HG03575 (cell line): ENCODE results near the gene PTPRT.

Experiments used
- ATAC-seq: cut with Tn5 transposase; IDR thresholded peaks from one replicate; pipeline ENCODE4 v1.9.1; 2021; ENCODE audit not compliant: unreplicated experiment, insufficient number of reproducible peaks, low FRiP score; ENCODE audit errors: extremely low read depth

Gene PTPRT

DNA sequence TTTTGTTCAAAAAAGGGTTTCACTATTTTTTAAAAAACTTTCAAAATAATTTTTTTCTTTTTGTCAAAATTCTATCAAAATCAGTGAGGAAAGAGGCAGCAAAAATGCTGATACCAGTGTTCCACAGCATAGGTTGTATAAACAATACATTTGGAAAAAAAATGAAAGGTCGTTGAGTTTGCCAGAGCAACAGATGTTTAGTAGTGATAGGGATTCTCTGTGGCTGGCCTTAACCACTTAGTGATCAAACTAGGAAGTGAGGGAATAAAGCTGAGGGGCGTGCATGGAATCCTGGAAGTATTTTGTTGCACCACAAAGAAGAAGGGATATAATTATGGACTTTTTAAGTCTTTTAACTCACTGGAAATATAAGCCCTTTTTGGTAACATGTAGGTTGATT, 1016.3 kb downstream of the PTPRT start:
- no peak for ATAC-seq

DNA sequence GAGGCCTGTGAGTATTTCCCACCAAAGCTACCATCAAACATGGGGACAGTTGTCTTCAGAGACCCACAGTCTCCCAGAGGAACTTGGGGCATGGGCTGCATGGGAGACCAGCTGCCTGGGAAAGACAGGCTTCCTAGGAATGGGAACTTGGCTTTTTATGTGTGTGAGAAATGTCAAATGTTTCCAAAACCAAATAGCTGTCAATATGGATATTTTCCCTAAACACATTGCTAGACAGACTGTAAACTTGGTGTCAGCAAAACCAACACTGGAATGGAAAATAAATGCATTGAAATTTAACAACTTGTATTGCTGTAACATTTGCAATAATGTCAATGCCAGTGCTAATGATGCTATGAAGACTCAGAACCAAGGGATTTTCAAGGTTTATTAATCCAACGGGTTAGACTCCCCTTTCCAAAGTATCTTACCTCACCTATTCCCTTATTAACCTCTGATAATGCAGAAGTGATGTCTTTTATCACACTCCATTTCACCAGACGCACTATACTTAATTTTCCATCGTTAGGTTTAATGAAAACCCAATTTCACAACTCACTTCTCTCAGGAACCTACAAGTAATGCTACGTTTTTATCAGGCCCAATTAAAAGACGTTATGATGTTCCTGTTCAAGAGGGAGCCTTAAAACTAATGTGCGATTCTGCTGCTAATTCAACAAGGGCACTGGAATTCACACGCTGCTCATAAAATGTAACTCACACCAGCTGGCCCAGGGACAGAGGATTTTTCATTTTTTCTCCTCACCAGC, 1025.4 kb downstream of the PTPRT start:
- no peak for ATAC-seq

DNA sequence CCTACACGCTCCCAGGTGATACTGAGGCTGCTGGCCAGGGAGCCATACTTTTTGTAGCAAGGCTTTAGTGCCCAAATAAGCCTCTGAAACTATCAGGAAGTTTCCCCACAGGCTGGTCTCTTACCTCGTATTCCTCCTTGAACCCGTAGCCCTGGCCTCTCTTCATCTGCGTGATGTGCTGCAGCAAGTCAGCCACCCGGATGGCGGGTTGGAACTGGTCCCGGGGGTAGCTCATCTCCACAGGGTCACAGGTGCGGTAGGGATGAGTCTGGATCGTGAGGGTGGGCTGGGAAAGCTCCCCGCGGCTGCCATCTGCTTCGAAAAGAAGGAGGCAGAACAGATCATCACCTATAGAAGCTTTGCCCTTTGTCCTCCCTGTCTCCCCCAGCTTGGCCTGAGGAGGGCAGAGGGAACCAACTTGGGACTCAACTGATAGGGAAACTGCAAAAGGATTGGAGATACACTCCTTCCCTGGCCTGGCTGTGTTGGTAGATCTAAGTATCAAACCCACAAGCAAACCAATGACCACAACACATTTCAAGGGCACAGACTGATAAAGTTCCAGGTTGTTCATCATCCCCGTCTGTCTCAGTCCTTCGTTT, 1028.4 kb downstream of the PTPRT start:
- ATAC-seq: no peak

GRCh38 chr20:42159808-42160207, 1029.9 kb downstream of the PTPRT start:
- no peak for ATAC-seq

DNA sequence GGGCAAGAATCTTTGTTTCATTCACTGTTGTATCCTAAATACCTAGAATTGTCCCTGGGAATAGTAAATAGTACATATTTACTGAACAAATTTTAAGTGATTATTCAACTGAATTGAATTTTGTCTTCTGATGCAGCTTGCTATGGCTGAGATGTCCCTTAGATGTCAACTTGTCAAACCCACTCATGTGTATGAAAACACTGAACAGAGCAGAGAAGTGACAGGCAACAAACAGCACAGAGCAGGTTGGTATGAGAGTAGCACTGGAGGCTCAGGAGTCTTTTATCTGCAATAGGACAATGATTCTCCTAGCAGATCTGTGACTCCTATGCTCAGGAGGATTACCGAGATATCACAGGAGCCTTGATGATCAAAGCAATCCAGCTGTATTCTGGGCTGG, 1031.4 kb downstream of the PTPRT start:
- ATAC-seq: no peak

- no peak for ATAC-seq
Observed at GRCh38 chr20:42155586-42155985, 1034.1 kb downstream of the PTPRT start.

GRCh38 chr20:42152575-42152974, 1037.1 kb downstream of the PTPRT start:
- ATAC-seq: no peak

- ATAC-seq: no peak
Observed at GRCh38 chr20:42150230-42150629, 1039.5 kb downstream of the PTPRT start.

- ATAC-seq: no peak
Observed at GRCh38 chr20:42138729-42139128, 1051.0 kb downstream of the PTPRT start.

DNA sequence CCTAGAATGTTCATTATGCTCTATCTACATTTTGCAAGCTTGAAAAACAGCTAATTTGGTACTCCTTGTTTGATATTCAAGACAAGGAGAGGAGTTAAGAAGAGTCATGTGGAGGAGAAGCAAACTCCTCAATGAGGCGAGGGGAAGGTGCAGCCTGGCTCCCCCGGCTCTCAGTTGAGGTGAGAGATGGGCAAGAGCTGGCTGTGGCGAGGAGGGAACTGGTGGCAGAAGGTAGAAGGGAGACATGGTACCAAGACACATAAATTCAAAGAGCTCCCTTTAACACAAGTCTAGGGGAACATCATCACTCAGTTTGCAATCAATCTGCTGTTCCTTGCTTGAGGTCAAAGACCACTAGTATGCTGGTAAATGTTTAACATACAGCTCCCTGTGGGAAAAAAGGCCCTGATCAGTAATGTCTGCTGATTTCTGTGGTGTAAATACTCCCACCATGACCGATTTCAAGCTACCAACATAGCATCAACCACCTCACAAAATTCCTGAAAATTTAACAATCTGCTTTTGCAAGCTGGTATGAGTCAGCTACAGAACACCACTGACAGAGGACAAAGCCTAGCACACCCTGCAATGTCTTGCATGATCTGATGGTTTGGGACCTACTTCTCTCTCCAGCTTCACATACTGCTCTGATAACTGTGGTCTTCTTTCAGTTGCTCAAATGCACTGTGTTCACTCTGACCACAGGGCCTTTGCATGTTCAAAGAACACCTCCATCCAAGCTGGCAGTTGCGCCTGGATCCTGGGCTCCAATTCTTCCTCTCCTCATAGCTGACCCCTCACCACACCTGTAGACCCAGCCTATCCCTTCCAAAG, 1055.2 kb downstream of the PTPRT start:
- ATAC-seq: no peak

DNA sequence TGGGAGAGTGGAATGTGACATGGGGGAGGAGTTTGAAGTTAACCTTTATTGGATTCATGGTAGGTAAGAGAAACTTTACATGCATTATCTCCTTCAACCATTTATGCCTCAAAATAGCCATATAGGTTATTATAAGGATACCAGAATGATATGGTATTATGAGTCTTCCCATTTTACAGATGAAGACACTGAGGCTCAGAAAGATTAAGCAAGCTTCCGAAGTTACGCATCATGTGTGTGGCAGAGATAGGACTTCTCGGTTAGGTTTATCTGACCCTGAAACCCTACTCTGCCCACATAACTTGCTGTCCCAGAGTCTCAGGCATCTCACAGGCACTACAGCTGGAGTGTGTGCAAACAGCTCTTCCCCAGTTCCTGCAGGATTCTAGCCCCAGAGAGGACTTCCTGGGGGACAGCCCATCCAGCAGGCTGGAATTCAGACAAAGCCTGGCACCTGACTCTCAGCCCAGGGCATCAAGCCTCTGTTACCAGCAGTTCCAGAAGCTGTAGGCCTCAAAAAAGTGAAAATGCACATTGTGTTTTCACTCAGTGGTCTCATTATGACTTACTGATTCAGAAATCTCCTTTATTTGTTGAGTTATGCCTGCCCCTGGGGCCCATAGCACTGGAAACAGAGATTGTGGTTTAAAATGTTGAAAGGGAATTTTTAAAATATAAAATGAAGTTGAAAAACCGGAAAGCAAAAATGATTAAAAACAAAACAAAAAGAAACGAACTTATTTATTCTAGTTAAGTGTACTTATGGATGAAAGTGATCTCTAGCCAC, 1058.7 kb downstream of the PTPRT start:
- ATAC-seq: no peak

- no peak for ATAC-seq
Observed at GRCh38 chr20:42125426-42125825, 1064.3 kb downstream of the PTPRT start.

DNA sequence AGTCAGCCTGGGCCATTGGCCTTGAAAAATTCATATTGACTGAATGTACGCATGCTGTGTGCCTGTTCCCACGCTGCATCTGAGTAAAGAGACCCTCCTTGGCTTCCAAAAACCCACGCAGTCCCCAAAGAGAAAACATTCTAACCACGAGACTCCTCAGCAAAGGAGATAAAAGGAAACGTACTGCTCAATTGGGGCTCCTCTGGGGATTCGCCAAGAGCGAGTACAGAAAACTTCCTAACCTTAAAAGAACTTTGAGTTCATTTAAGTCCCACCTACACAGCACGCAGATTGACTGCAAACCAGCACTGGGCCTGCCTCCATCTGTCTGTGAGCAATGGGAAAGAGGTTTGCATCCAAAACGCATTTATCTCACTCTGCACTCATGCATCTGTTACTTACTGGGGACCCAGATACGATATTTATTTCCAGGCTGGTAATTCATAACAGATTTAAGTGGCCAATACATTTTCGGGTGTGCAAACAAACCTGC, 1065.7 kb downstream of the PTPRT start:
- no peak for ATAC-seq

GRCh38 chr20:42118409-42119125, 1071.1 kb downstream of the PTPRT start:
- no peak for ATAC-seq

GRCh38 chr20:42118001-42118400, 1071.7 kb downstream of the PTPRT start:
- ATAC-seq: no peak

DNA sequence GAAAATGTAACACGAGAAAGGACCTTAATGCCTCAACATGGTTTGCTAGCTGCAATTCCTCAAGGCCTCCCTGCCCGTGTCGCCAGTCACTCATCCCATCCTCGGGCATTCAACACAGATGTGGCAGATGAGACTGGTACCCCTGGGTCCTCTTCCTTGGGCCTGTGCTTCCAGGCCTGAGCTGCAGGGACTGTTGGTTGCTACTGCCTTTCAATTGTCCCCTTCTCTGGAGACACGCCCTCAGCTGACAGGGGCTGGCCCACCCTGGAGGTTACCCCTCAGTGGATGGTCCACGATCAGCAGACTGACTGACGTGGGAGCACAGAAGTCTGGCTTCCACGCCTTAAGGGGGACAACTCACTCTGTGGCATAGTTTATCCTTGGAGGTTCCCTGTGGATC, 1076.5 kb downstream of the PTPRT start:
- no peak for ATAC-seq

DNA sequence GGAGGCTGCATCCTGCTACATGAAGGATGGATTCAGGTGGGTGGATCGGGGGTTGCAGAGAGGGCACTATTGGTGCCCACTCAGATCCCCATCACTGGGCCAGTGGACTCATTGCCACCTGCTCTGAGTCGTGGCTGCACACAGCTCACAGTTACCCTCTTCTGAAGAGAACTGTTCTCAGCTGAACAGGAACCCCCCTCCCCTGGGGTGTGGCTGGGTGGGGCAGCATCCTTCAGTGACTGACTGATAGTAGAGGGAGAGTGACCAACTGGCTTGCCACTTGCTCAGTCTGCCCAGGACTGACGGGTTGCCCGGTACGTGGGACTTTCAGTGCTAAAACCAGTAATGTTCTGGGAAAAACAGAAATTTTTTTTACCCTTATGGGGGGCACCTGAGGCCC, 1077.5 kb downstream of the PTPRT start:
- no peak for ATAC-seq

DNA sequence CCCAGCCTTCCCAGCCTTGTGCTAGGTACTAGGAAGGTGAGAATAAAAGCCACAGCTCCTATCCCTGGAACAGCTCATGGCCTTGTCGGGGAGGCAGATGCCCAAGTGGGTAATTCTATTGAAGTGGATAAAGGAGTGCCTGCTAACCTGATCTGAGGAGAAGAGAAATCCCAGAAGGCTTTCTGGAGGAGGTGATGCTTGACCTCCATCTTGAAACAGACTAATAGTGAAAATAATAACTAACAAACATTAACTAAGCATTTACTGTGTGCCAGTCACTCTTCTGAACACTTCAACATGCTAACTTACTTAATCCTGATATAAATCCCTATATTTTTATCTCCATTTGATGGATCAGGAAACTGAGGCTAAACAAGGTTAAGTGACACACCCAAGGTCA, 1078.4 kb downstream of the PTPRT start:
- ATAC-seq: no peak
